CD4-positive, alpha-beta T cell treated with Interleukin-1 beta for 1 hour (primary cell): ENCODE measurements around the gene API5.

Source experiments
- DNase-seq, 2 donors: peaks; one replicate each; pipeline ENCODE4 v3.0.0-alpha.2; 2020 to 2022

Gene API5

DNA sequence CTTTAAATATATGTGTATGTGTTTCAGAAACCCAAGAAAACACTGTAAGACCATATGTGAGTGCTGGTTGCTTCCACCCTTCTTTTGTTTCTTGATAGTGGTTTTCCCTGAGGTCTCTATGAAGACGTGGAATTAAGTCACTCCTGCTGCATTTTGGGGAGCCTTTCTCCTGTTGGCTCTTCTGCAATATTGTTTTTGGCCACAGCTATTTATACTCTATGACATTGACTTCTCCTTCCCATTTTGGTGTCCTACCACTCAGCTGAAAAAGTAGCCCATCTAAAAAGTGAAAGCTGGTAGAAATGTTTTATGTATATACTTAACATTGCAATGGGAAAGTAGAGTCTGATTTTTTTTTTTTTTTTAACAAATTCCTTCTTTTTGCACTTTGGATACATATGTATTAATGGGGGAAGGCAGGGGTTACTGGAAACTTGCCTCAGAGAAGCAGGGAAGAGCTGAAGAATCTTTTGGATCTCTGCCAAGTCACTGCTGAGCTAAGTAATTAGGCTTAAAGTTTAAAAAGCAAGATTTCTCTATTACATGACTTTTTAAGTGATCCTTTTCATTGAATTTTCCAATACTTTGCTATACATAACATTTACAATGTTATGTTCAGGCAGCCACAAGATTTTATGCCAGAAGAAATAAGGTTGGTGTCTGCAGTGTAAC, 48.7 kb downstream of the API5 start:
- DNase-seq: peak in 1 of 2 donors; percentile 2

- no peak for DNase-seq
Measured at GRCh38 chr11:43366677-43367076, 54.9 kb downstream of the API5 start.

DNA sequence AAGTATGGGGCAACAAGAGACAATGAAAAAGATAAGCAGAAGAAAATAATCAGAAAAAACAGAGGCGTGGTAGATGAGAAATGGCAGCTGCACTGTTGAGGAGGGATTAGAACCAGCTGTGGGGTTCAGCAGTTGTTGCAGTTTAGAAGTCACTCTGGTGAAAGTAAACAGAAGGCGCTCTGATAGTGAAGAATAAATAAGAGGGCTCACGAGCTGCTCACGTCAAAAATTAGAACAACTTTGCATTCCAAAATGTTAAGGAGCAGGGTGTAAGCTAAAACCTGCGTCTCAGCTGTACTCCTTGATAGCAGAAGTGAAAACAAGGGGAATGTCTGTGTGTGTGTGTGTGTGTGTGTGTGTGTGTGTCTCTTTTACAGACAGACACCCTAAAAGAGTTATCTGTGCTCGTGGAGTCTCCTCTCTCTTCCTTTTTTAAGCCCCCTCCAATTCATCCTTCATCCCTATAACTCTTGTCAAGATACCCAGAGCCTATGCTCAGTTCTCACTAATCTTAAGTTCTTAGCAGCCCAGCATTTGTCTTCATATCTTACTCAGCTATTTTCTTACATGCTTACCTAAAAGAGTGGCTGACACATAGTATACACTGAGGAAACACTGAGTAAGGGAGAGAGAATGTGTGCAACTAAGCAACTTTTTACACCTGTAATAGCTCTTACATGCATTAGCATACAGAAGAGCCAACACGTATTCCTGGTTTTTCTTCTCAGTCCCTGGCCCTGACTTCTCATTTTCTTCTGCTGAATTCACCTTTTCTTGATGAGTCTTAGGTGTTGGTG, 55.8 kb downstream of the API5 start:
- DNase-seq: no peak

- no peak for DNase-seq
Measured at GRCh38 chr11:43376065-43376464, 64.3 kb downstream of the API5 start.

DNA sequence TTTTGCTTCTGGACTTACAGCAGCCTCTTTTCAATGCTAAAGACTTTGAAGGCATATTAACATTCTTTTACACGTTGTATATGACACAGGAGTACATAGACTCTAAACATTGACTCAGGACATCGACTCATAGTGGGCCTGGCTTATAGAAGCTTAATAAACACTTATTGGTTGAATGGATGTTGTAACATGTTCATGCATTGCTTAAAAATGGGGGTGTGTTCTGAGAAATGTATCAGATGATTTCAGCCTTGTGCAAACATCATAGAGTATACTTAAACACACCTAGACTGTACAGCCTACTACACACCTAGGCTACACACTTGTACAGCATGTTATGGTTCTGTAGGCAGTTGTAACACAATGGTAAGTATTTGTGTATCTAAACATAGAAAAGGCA, 64.8 kb downstream of the API5 start:
- no peak for DNase-seq

GRCh38 chr11:43377389-43377788, 65.6 kb downstream of the API5 start:
- no peak for DNase-seq

DNA sequence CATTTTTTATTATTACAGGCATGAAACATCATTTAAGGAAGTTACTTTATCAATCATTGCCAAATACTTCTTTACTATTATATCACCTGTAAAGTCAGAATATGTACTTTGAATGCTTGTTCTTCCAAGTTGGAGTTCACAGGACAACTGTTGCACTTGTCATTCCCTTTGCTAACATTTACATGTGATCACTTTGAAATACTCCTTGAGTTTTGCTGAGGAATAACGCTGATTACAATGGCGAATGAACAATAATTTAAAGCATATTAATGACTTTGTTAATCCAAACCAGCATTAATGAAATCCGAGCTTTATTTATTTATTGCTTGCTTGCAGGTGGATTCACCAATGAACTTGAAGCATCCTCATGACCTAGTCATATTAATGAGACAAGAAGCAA, 67.1 kb downstream of the API5 start:
- DNase-seq: no peak

DNA sequence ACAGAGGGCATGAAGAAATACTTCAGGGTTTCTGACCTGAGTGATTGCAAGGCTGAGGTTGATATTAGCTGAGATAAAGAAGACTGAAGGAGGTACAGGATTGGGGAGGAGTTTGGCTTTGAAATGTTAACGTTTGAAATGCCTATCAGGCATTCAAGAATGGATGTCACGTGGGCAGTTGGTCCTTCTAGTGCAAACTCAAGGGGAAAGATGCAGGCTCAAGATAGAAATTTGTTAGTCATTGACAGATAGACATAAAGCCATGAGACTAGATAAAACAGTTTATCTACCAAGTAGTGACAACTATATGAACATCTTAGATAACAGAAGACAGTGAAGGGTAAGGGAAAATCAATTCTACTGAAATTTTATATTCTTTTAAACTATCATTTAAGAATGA, 70.0 kb downstream of the API5 start:
- DNase-seq: no peak

DNA sequence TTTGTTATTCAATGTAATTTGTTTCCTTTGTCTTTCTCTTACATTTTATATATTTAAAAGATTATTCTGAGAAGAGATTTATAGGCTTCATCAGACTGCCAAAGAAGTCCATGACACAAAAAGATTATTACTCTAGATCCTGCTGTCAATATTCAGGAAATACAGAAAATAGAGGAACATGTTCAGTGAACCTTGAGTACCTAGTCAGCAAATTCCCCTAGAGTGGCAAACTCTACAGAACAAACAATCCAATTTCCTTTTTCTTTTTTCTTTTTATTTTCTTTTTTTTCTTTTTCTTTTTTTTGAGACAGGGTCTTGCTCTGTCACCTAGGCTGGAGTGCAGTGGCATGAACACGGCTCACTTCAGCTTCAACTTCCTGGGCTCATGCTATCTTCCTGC, 70.8 kb downstream of the API5 start:
- DNase-seq: no peak

DNA sequence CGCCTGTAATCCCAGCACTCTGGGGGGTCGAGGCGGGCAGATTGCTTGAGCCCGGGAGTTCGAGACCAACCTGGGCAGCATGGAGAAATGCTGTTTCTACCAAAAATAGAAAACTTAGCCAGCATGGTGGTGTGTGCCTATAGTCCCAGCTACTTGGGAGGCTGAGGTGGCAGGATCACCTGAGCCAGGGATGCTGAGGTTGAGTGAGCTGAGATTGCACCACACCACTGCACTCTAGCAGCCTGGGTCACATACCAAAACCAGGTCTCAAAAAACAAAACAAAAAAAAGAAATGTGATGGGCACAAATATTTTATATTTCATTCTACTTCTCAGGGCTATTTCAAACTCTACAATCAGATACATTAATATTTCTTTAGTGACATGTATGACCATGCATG, 72.6 kb downstream of the API5 start:
- DNase-seq: no peak

DNA sequence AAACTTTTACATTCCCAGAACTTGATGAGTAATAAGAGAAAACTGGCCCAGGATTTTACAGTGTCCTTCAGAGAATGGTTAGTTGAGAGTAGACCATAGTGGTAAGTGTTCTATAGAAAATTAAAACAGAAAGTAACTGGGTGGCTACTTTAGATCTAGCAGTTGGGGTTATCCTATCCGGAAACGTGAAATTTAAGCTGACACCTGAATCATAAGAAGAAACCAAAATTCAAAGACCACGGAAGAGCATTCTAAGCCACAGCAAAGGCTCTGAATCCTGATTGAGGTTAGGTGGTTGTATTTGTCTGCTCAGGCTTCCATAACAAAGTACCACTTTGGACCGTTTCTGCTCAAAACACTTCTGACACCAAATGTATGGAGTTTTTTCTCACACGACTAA, 80.9 kb downstream of the API5 start:
- DNase-seq: peak in 1 of 2 donors; percentile 10

DNA sequence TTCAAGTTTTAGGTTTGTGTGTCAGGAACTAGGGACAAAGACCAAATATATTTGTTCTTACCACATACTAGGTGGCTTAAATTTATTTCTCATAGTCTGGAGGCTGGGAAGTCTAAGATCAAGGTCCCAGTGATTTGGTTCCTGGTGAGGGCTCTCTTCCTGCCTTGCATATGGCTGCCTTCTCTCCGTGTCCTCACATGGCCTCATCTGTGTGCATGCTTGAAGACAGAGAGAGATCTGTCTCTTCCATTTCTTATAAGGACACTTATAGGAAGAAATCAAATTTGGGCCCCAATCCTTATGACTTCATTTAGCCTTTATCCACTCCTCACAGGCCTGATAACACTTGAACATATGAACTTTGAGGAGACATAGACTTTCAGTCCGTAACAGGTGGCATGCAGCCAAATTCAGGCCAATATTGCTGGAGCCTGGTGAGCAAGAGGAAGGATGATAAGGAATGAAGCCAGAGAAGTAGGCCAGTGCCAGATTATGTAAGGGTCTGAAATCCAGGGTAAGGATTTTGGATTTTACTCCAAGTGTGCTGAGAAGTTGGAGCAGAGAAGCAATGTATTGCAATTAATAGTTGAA, 82.1 kb downstream of the API5 start:
- no peak for DNase-seq
